Coronary artery (tissue), 2 donors: ENCODE results near the gene GMCL2.
A peak's percentile ranks its signal among the peaks of the same experiment; 100 is the strongest.
"Not testable (repeated sequence)": the region's sequence is repeated elsewhere in the genome, so short reads cannot be mapped to it uniquely, and the experiment has no call there.

Source experiments
- DNase-seq: peaks from one replicate; pipeline ENCODE4 v3.0.0-alpha.2; 2017; ENCODE audit warnings: low spot score
- H3K27ac ChIP-seq, 2 donors: fragments of 200-600 bp; sonication (generic); one replicate each; pipeline ENCODE4 v1.5.1; 2016 to 2019
- H3K4me3 ChIP-seq: fragments of 200-600 bp; sonication (generic); 2 replicates; pipeline ENCODE4 v1.5.1; 2016; ENCODE audit warnings: mild to moderate bottlenecking, moderate library complexity
- CTCF ChIP-seq: fragments of 200-600 bp; sonication (generic); IDR thresholded peaks from one replicate; pipeline ENCODE4 v1.5.1; 2019; ENCODE audit warnings: antibody characterized with exemption

GMCL2 gene

DNA sequence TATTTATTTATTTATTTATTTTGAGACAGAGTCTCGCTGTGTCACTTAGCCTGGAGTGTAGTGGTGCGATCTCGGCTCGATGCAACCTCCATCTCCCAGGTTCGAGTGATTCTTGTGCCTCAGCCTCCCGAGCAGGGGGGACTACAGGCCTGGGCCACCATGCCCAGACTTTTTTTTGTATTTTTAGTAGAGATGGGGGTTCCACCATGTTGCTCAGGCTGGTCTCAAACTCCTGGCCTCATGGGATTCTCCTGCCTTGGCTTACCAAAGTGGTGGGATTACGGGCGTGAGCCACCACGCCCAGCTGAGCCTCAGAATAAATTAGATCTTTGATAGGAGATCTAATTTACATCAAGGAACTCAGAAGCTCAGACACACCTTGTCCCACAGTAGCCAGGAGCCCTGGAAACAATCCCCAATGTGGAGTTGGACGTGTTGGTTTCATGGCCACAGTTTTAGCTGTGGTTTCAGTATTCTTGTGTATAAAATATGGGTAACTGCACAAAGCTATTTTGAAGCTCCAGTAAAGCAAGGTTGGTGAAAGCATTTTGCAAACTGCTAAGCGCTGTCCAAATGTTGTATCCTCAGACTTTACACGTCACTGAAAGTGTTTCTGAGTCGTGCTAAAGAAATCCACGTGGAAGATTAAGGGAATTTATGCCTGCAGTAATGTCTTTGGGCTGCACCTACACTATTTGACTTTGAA lies 14.2 kb upstream of the GMCL2 start:
- Histone ChIP-seq H3K4me3 (no peak overlapping the region), H3K27ac (no peak overlapping the region)
- no peak for TF ChIP-seq CTCF
- peak; percentile 62 for DNase-seq

- Histone ChIP-seq H3K4me3 (no peak overlapping the region), H3K27ac (no peak overlapping the region)
- no peak for TF ChIP-seq CTCF
- peak; percentile 67 for DNase-seq
These were observed 12.6 kb upstream of the GMCL2 start for GRCh38 chr5:178199581-178200434.

DNA sequence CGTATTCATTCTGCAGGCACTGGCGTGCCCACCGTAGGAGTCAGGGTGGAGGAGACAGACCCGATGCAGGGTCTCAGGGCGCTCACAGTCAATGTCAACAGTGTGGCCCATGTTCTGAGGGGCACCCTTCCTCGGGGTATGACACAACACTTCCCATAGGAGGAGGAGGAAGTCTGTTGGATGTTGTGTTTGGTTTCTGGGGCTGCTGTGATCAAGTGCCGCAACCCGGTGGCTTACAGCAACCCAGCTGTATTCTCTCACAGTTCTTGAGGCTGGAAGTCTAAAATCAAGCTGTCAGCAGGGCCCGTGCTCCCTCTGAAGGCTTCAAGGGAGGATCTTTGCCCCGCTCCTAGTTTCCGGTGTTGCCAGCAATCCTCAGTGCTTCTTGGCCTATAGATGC lies 11.5 kb upstream of the GMCL2 start:
- Histone ChIP-seq H3K27ac (no peak overlapping the region), H3K4me3 (no peak overlapping the region)
- TF ChIP-seq CTCF = no peak
- DNase-seq = peak; percentile 67

GRCh38 chr5:178198151-178198550 lies 11.0 kb upstream of the GMCL2 start:
- H3K27ac ChIP-seq, H3K4me3 ChIP-seq: not testable (repeated sequence)
- DNase-seq = peak; percentile 22

GRCh38 chr5:178196986-178197385 lies 9.8 kb upstream of the GMCL2 start:
- TF ChIP-seq CTCF = no peak
- peak; percentile 43 for DNase-seq
- no peak overlapping the region for H3K4me3 ChIP-seq
- no peak overlapping the region for H3K27ac ChIP-seq

- TF ChIP-seq CTCF = no peak
- peak; percentile 45 for DNase-seq
- Histone ChIP-seq H3K4me3 (no peak overlapping the region), H3K27ac (no peak overlapping the region)
These were observed 9.2 kb upstream of the GMCL2 start for GRCh38 chr5:178196281-178196812.

DNA sequence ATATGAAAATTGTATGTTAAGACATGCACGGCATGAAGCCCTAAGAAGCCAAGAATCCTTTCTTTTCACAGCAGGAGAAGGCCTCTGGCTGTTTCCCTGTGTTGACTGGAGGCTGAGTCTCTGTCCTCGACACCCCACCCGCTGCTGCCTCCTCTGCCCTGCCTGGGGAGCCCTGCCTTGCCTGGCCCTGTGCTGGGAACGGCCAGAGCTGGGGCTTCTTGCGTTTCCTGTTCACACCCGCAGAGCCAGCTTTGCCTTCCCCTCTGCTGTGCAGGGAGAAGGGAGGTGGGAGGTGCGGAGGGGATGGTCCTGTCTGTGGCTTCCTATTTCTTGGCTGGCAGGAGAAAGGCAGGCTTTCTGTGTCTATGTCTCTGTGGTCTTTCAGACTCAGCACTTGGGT lies 6.9 kb upstream of the GMCL2 start:
- no peak for DNase-seq
- TF ChIP-seq CTCF = no peak

More for the DNA sequence above, 6.9 kb upstream of the GMCL2 start:
- Histone ChIP-seq H3K27ac (no peak overlapping the region), H3K4me3 (no peak overlapping the region)
